ENCODE data around the gene SLC25A6.

- TF ChIP-seq EZH2 (IDR thresholded peaks at IDR 0.05; ENCODE audit: borderline replicate concordance, low read length): no peak
- no peak for TF ChIP-seq CTCF (IDR thresholded peaks at IDR 0.05; ENCODE audit: low read length)
These were observed 4.7 kb downstream of the SLC25A6 start for GRCh38 chrX:1387141-1387776.

Data from OCI-LY1 (cell line).